Mesendoderm (in vitro differentiated cells): ENCODE measurements around the gene LEKR1.
"Not testable (repeated sequence)": the region's sequence is repeated elsewhere in the genome, so short reads cannot be mapped to it uniquely, and the experiment has no call there.

ENCODE experiments used
- DNase-seq: peaks from one replicate; pipeline ENCODE4 v3.0.0; 2013
- H2AK5ac ChIP-seq: 2 replicates; pipeline ENCODE4 v1.6.1; 2013; ENCODE audit warnings: low read length, inconsistent platforms
- H2BK120ac ChIP-seq: 2 replicates; pipeline ENCODE4 v1.6.1; 2013; ENCODE audit warnings: low read depth, mild to moderate bottlenecking, low read length, moderate library complexity, mixed read lengths
- H2BK15ac ChIP-seq: replicated peaks from 2 replicates; pipeline ENCODE4 v1.6.1; 2013; ENCODE audit warnings: low read depth, mild to moderate bottlenecking, moderate library complexity
- H2BK5ac ChIP-seq: 2 replicates; pipeline ENCODE4 v1.6.1; 2013; ENCODE audit warnings: low read length, inconsistent platforms
- H3K18ac ChIP-seq: 2 replicates; pipeline ENCODE4 v1.6.1; 2013; ENCODE audit warnings: mild to moderate bottlenecking, low read length, mixed read lengths
- H3K23ac ChIP-seq: one replicate; pipeline ENCODE4 v1.6.1; 2013; ENCODE audit warnings: low read length
- H3K27ac ChIP-seq: 2 replicates; pipeline ENCODE4 v1.5.1; 2013; ENCODE audit warnings: low read depth, mild to moderate bottlenecking, inconsistent platforms, low read length, moderate library complexity
- H3K27me3 ChIP-seq: 2 replicates; pipeline ENCODE4 v1.6.1; 2013; ENCODE audit warnings: low read length, control low read depth, mild to moderate bottlenecking, inconsistent platforms; ENCODE audit not compliant: insufficient read depth, poor library complexity
- H3K36me3 ChIP-seq: 2 replicates; pipeline ENCODE4 v1.6.1; 2013; ENCODE audit warnings: low read length, inconsistent platforms; ENCODE audit not compliant: control insufficient read depth, insufficient read depth
- H3K4ac ChIP-seq: one replicate; pipeline ENCODE4 v1.6.1; 2013; ENCODE audit warnings: low read depth, mild to moderate bottlenecking, low read length, moderate library complexity
- H3K4me1 ChIP-seq: 2 replicates; pipeline ENCODE4 v1.6.1; 2013; ENCODE audit warnings: low read depth, low read length, inconsistent platforms; ENCODE audit not compliant: control insufficient read depth
- H3K4me2 ChIP-seq: 2 replicates; pipeline ENCODE4 v1.6.1; 2013; ENCODE audit warnings: low read length
- H3K4me3 ChIP-seq: 2 replicates; pipeline ENCODE4 v1.5.1; 2013; ENCODE audit warnings: mild to moderate bottlenecking, low read length
- H3K56ac ChIP-seq: one replicate; pipeline ENCODE4 v1.6.1; 2013; ENCODE audit warnings: low read length
- H3K79me1 ChIP-seq: 2 replicates; pipeline ENCODE4 v1.6.1; 2013; ENCODE audit warnings: low read length, inconsistent platforms
- H3K79me2 ChIP-seq: 2 replicates; pipeline ENCODE4 v1.6.1; 2013; ENCODE audit warnings: mild to moderate bottlenecking, low read length; ENCODE audit not compliant: control insufficient read depth, insufficient read depth
- H3K9ac ChIP-seq: 2 replicates; pipeline ENCODE4 v1.6.1; 2013; ENCODE audit warnings: low read length, inconsistent platforms
- H4K5ac ChIP-seq: one replicate; pipeline ENCODE4 v1.6.1; 2013; ENCODE audit warnings: low read length
- H4K8ac ChIP-seq: one replicate; pipeline ENCODE4 v1.6.1; 2013; ENCODE audit warnings: low read depth, mild to moderate bottlenecking, control low read depth, low read length, moderate library complexity
- WGBS: extraction: QIAGEN DNeasy Blood & Tissue Kit; methylation state at CpG from one replicate; pipeline ENCODE4 v1.1.7; 2013; ENCODE audit warnings: low lambda C conversion rate, missing lambda C conversion rate; ENCODE audit not compliant: insufficient coverage; ENCODE audit errors: extremely low coverage; 5-methylcytosine and 5-hydroxymethylcytosine counted together

LEKR1 gene

GRCh38 chr3:156964577-156964976 is 138.4 kb downstream of the LEKR1 start:
- Histone ChIP-seq H3K79me1 (no peaks in the 10 kb centered on the region), H2BK5ac (no peak overlapping the region), H3K23ac (no peak overlapping the region), H2AK5ac (no peak overlapping the region), H3K36me3 (no peaks in the 10 kb centered on the region), H3K4me2 (no peak overlapping the region), H3K9ac (no peak overlapping the region), H3K27ac (no peak overlapping the region), H3K79me2 (no peaks in the 10 kb centered on the region), H2BK15ac (no peak overlapping the region), H3K4me1 (no peaks in the 10 kb centered on the region), H4K8ac (no peak overlapping the region), H3K4ac (no peak overlapping the region), H3K18ac (no peak overlapping the region), H2BK120ac (no peak overlapping the region), H3K27me3 (no peaks in the 10 kb centered on the region), H4K5ac (no peak overlapping the region), H3K56ac (no peak overlapping the region), H3K4me3 (no peak overlapping the region)
- DNase-seq, result no peak
- WGBS, result 100% methylated on average over 1 of the region's 3 CpGs

DNA sequence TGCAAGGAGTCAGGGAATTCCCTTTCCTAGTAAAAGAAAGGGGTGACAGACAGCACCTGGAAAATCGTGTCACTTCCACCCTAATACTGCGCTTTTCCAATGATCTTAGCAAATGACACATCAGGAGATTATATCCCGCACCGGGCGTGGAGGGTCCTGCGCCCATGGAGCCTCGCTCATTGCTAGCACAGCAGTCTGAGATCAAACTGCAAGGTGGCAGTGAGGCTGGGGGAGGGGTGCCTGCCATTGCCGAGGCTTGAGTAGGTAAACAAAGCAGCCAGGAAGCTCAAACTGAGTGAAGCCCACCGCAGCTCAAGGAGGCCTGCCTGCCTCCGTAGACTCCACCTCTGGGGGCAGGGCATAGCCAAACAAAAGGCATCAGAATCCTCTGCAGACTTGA is 140.2 kb downstream of the LEKR1 start:
- not testable (repeated sequence) for H3K4me2 ChIP-seq, H3K56ac ChIP-seq, DNase-seq, H3K9ac ChIP-seq, H3K4ac ChIP-seq, H2BK15ac ChIP-seq, H3K79me1 ChIP-seq, H3K4me1 ChIP-seq, H3K27me3 ChIP-seq, H3K36me3 ChIP-seq, H3K27ac ChIP-seq, H2BK5ac ChIP-seq, H3K23ac ChIP-seq, H2BK120ac ChIP-seq, H3K18ac ChIP-seq, H2AK5ac ChIP-seq, H4K8ac ChIP-seq, H3K4me3 ChIP-seq, H4K5ac ChIP-seq, H3K79me2 ChIP-seq
- no CpG with 5 or more reads among the region's 10 CpGs for WGBS

DNA sequence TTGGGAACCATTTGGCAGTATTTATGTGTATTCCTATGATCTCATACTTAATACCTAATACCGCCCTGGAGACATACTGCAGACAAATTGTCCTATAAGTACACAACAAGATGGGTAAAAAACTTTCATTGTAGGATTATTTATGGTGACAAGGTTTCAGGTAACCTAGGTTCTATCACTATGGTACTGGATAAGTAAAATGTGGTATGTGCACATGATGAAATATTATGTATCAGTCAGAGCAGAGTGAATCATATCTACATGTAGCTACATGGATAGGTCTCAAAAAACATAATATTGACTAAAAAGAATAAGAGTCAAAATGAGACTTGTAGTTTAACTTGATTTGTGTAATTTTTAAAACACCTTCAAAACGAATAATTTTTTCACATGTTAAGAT is 147.8 kb downstream of the LEKR1 start:
- no peak overlapping the region for H2BK5ac ChIP-seq
- H3K4ac ChIP-seq, result no peak overlapping the region
- no peak overlapping the region for H3K4me3 ChIP-seq
- no peak overlapping the region for H3K27ac ChIP-seq
- no peaks in the 10 kb centered on the region for H3K27me3 ChIP-seq
- no peaks in the 10 kb centered on the region for H3K4me1 ChIP-seq
- H3K79me1 ChIP-seq, result no peaks in the 10 kb centered on the region
- no peak overlapping the region for H2BK120ac ChIP-seq
- no peak overlapping the region for H3K23ac ChIP-seq
- no peak overlapping the region for H3K9ac ChIP-seq
- H4K5ac ChIP-seq, result no peak overlapping the region
- no peak for DNase-seq
- no peak overlapping the region for H2BK15ac ChIP-seq
- H3K79me2 ChIP-seq, result no peaks in the 10 kb centered on the region
- no peak overlapping the region for H3K18ac ChIP-seq
- H3K56ac ChIP-seq, result no peak overlapping the region
- no peaks in the 10 kb centered on the region for H3K36me3 ChIP-seq
- WGBS, result no CpG with 5 or more reads among the region's 2 CpGs
- H3K4me2 ChIP-seq, result no peak overlapping the region
- H4K8ac ChIP-seq, result no peak overlapping the region
- H2AK5ac ChIP-seq, result no peak overlapping the region

DNA sequence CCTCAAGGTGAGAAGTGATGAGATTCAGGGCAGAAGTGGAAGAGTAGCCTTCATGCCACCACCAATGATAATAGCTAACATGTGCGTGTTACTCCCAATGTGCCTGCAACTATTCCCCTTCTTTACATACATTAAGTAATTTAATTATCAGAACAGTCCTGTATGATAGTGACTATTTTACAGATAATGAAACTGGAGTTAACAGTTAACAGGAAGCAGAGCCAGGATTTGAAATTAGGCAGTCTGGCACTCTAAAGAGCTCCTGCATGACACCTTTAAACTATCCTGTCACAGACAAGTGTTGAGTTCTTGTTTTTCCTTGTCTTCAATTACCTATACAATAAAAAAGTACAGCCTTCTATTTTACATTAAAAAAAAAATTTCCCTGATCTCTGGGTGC is 148.8 kb downstream of the LEKR1 start:
- no peak overlapping the region for H4K5ac ChIP-seq

DNA sequence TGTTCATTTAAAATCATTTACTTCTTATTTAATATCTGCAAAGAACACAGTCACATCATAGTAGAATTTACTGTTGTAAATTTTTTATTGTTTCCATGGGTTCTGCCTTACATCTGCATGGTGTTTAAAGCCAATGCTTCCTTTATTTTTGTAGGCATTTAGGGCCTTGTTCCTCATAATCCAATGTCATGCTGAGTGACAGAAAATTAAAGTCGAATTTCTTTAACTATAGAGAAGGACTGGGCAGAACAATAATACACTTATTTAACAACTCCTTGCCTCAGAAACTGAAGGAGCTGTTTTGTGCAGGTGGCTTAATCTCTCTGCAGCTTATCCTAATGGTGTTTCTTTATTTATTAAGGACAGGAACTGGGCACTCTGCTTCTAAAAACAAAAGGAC is 149.6 kb downstream of the LEKR1 start:
- no peak overlapping the region for H3K4me3 ChIP-seq
- H3K27me3 ChIP-seq, result no peaks in the 10 kb centered on the region
- H4K5ac ChIP-seq, result no peak overlapping the region
- no peak overlapping the region for H4K8ac ChIP-seq
- H3K9ac ChIP-seq, result no peak overlapping the region
- H3K27ac ChIP-seq, result no peak overlapping the region
- H3K79me2 ChIP-seq, result no peaks in the 10 kb centered on the region
- no CpG with 5 or more reads among the region's 1 CpG for WGBS
- H3K4me2 ChIP-seq, result no peak overlapping the region
- no peak overlapping the region for H3K56ac ChIP-seq
- H3K4me1 ChIP-seq, result no peaks in the 10 kb centered on the region
- no peaks in the 10 kb centered on the region for H3K36me3 ChIP-seq
- H2BK120ac ChIP-seq, result no peak overlapping the region
- H3K18ac ChIP-seq, result no peak overlapping the region
- no peak for DNase-seq
- no peak overlapping the region for H3K23ac ChIP-seq
- no peak overlapping the region for H3K4ac ChIP-seq
- no peaks in the 10 kb centered on the region for H3K79me1 ChIP-seq
- no peak overlapping the region for H2BK15ac ChIP-seq
- no peak overlapping the region for H2AK5ac ChIP-seq
- no peak overlapping the region for H2BK5ac ChIP-seq

More for the DNA sequence above, 148.8 kb downstream of the LEKR1 start:
- no peaks in the 10 kb centered on the region for H3K36me3 ChIP-seq
- H2BK5ac ChIP-seq, result no peak overlapping the region
- H3K18ac ChIP-seq, result no peak overlapping the region
- no peak overlapping the region for H3K23ac ChIP-seq
- no peak overlapping the region for H3K4me2 ChIP-seq
- no peaks in the 10 kb centered on the region for H3K79me2 ChIP-seq
- H3K4ac ChIP-seq, result no peak overlapping the region
- no peaks in the 10 kb centered on the region for H3K4me1 ChIP-seq
- H3K79me1 ChIP-seq, result no peaks in the 10 kb centered on the region
- DNase-seq, result peak; percentile 84
- H2BK15ac ChIP-seq, result no peak overlapping the region
- WGBS, result no CpG with 5 or more reads among the region's 1 CpG
- no peak overlapping the region for H2AK5ac ChIP-seq
- H3K56ac ChIP-seq, result no peak overlapping the region
- no peak overlapping the region for H3K27ac ChIP-seq
- no peak overlapping the region for H2BK120ac ChIP-seq
- no peak overlapping the region for H3K9ac ChIP-seq
- H3K4me3 ChIP-seq, result no peak overlapping the region
- H4K8ac ChIP-seq, result no peak overlapping the region
- no peaks in the 10 kb centered on the region for H3K27me3 ChIP-seq

DNA sequence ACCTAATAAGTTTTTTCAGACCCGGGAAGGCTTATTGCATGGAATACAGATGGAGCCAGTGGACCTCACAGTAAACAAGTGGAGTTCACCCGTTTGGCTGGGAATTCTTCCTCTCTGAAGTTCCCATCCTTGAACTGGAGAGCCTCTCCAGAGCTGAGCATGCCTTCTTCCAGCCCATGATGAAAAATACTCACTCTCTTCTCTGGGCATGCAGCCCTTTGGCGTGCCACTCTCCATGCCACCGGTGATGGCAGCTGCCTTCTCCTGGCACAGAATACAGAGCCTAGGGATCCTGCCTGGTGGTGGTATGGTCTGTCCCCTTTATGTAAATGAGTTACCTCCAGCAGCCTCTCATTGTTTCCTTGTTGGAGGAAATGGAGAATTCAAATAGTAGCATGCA is 150.8 kb downstream of the LEKR1 start:
- no peak overlapping the region for H4K5ac ChIP-seq
- no peak overlapping the region for H3K27ac ChIP-seq
- no CpG with 5 or more reads among the region's 4 CpGs for WGBS

More for the DNA sequence above, 150.8 kb downstream of the LEKR1 start:
- no peak overlapping the region for H2AK5ac ChIP-seq
- H4K8ac ChIP-seq, result no peak overlapping the region
- H3K4ac ChIP-seq, result no peak overlapping the region
- H3K18ac ChIP-seq, result no peak overlapping the region
- peak overlapping the region; percentile 45 for H3K56ac ChIP-seq
- H2BK5ac ChIP-seq, result peak overlapping the region; percentile 21
- H3K23ac ChIP-seq, result no peak overlapping the region
- H3K79me1 ChIP-seq, result no peaks in the 10 kb centered on the region
- H3K9ac ChIP-seq, result no peak overlapping the region
- no peaks in the 10 kb centered on the region for H3K4me1 ChIP-seq
- peak overlapping the region; percentile 90 for H2BK120ac ChIP-seq
- no peak overlapping the region for H3K4me2 ChIP-seq
- no peak overlapping the region for H3K4me3 ChIP-seq
- peak overlapping the region; percentile 87 for H2BK15ac ChIP-seq
- H3K36me3 ChIP-seq, result no peaks in the 10 kb centered on the region
- DNase-seq, result no peak
- no peaks in the 10 kb centered on the region for H3K79me2 ChIP-seq
- H3K27me3 ChIP-seq, result no peaks in the 10 kb centered on the region
